ENCODE data around the gene ARL4D.
"Not testable (repeated sequence)": the region's sequence is repeated elsewhere in the genome, so short reads cannot be mapped to it uniquely, and the experiment has no call there.

ARL4D gene

GRCh38 chr17:43369986-43370385 is 28.8 kb upstream of the ARL4D start:
- no peak for DNase-seq (ENCODE audit: low read depth)

DNA sequence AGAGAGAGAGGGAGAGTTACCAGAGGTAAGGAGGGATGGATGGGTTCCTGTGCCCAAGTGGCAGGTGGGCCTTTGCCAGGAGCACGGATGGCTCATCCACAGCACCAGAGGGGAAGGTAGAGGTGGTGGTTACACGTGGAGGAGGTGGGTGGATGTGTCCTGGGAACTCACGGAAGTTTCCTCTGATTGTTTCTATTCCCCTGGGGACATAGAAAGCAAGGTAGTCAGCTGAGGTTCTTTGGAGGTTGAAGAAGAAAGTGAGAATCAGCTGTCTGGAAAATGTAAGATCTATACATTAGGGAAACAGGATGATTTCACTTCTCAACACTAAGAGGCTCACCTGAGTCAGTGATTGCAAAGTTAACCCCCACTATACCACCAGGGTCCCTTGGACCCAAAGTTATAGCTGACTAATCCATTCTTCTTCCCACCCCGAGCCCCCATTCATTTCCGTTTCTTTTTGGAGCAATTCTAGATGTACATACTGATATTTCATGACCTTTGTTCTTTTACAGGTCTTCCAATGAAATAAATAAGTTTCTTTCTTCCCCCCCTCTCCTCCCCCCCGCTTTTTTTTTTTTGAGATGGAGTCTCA is 27.5 kb upstream of the ARL4D start:
- no peak for DNase-seq (ENCODE audit: low read depth)

GRCh38 chr17:43372273-43372911 is 26.4 kb upstream of the ARL4D start:
- DNase-seq (ENCODE audit: low read depth), result no peak

GRCh38 chr17:43373356-43373755 is 25.4 kb upstream of the ARL4D start:
- no peak for DNase-seq (ENCODE audit: low read depth)

GRCh38 chr17:43375915-43376314 is 22.9 kb upstream of the ARL4D start:
- not testable (repeated sequence) for DNase-seq (ENCODE audit: low read depth)

- DNase-seq (ENCODE audit: low read depth), result no peak
Measured at GRCh38 chr17:43377056-43377810, 21.6 kb upstream of the ARL4D start.

DNA sequence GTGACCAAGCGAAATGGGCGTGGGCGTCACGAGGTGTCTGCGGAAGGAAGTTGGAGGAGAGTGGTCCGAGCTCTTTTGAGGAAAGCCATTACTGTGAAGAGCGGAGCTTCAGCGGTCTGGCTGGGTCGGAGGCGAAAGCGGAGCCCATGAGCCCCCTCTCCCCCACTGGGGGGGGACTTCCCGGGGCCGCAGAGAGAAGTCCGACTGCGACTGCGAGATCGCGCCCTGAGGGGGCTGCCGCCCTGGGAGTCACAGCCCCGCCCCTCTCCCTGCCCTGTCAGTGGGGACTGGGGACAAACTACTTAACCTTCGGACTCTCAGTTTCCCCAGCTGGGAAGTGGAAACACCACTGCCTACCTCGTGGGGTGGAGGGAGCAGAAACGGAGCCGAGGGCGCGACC is 20.0 kb upstream of the ARL4D start:
- no peak for DNase-seq (ENCODE audit: low read depth)

DNA sequence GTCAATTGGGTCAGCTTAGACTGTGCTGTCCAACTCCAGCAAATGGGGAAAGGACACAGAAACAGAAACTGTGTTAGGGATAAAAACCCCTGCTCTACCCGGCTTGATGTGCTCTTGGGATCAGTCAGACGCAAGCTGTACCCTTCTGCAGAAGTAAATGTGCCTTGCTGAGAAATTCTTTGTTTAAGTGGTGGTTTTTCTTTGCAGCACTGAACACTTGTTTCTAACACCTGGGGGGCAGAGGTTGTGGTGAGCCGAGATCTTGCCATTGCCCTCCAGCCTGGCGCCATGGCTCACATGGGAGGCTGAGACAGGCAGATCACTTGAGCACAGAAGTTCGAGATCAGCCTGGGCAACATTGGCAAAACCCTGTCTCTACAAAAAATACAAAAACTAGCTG is 18.5 kb upstream of the ARL4D start:
- no peak for DNase-seq (ENCODE audit: low read depth)

DNA sequence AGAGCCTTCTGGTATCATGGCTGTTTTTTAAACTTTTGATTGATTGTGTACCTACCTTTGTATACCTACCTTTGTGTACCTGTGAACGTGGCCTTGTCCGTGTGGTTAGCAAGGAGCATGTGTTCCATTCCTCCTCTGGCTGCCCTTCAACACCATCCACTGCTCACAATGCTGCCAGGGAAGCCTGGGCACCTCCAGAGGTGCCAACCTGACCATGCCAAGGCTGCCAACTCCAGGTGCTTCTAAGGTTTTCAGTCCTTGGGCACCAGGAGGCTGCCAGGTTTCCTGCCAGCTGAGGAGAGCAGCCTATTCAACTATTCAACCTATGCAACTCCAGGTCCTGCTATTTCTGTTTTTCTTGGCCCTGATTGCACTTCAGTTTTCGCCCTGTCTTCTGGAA is 17.6 kb upstream of the ARL4D start:
- no peak for DNase-seq (ENCODE audit: low read depth)

DNA sequence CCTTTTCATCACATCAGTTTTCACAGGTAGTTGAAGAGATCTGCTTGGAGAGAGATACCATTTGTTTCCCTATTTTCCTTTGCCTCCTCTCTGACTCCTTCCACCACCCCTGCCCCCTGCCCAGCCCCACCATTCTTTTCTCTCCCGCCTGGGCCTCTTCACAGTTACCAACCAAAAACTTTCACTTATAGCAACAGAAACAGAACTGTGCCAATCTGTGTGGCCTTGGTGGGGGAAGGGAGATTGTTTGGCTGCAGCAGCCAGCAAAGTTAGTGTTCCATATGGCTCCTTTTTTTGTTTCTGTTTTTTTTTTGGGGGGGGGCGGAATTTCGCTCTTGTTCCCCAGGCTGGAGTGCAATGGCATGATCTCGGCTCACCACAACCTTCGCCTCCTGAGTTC is 17.2 kb upstream of the ARL4D start:
- DNase-seq (ENCODE audit: low read depth), result no peak

GRCh38 chr17:43382776-43383175 is 16.0 kb upstream of the ARL4D start:
- no peak for DNase-seq (ENCODE audit: low read depth)

DNA sequence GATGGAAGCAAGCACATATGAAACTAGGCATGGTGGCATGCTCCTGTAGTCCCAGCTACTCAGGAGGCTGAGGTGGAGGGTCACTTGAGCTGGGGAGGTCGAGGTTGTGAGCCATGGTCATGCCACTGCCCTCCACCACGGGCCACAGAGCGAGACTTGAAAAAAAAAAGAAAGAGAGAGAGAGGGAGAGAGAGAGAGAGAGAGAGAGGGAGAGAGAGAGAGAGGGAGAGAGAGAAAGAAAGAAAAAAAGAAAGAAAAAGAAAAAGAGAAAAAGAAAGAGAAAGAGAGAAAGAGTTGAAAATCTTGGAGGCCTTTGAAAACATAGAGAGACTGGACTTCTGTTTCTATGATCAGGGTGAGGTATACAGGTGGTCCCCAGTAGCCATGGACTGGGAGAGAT is 15.4 kb upstream of the ARL4D start:
- DNase-seq (ENCODE audit: low read depth), result no peak

GRCh38 chr17:43383826-43384475 is 14.8 kb upstream of the ARL4D start:
- DNase-seq (ENCODE audit: low read depth), result no peak

DNA sequence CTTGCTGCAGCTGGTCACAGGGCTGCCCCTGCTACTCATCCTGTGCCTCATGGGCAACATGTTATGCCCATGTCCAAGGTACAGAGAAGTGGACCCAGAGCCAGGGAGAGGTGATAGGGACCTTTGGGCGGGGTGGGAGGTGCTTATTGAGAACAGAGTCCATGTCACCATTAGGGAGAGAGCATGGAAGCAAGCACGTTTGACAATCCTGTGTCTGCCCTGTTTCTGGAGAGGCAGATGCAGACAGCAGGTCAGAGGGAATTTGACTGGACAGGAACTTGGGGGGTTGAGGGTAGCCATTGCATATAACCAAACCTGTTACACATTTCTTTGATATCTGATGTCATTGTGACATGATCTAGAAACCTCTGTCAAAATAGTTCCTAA is 14.3 kb upstream of the ARL4D start:
- DNase-seq (ENCODE audit: low read depth), result no peak

DNA sequence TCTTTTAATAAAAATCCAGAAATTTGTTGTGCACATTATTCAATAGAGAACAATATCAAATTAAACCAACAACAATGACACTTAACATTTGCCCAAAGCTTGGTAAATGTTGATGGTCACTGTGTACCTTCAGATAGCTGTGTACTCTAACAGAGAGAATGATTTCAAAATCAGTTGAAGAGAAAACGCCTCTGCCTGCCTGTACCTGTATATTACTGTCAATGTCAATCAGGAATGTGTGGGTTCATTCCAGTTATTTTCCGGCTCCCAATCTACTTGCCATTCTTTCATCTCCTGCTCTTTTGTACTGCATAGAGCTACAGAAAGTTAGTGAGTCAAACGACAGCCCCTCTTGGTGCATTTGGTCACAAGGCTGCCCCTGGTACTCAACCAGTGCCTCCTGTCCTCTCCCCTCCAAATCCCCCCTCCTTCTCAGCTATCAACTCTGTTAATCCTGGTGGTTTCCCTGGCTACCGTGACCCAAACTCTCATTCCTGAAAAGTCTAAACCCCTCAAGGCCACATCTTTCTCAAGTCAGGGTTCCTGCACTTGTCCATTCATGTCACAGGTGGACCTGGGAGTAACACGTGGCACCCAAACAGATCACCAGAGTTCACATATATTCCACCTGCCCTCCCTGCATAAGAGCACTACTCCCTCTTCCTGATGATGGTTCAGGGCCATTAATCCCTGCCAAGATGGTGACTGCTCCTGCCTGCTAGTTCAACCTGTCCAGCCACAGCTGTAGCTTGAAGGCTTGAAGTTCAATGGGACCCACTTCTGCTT is 13.6 kb upstream of the ARL4D start:
- no peak for DNase-seq (ENCODE audit: low read depth)

GRCh38 chr17:43388359-43389045 is 10.3 kb upstream of the ARL4D start:
- DNase-seq (ENCODE audit: low read depth), result peak; percentile 79

DNA sequence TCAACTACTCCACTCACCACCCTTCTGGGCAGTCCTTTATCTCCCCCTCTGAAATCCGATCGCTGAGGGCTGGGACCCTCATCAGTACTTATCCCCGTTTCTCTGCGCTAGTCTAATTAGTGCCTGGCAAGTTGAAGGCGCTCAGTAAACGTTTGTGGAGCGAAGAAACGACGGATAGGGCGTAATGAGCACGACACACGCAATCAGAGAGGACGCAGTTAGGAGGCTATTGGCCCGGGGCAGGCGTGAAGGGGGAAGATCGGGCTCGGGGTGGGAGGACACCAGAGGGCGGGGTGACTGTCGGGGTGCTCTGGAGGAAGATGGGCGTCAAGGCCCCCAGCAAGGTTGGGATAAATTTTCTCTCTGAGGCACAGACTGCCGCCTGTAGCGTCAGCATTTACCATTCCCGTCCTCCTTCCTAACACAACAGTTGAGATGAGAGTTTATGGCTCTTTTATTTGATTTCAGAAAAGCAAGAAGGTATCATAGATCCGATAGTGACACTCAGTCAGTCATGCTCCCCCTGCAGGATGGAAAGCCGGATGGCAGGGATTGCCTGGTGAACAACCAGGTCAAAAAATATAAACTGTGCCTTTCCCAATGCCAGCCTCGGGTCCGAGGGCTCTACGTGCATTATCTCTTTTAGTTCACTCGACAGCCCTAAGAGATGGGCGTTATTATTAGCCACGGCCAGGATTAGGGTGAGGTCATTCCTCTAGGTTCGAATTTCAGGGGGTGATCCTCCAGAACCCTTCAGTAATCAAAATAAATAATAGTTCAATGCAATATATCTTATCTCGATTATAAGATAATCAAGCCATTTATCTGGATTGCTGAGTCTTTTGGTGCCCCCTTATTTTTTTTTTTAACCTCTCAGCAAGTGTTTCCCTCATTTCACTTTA is 9.5 kb upstream of the ARL4D start:
- peak; percentile 61 for DNase-seq (ENCODE audit: low read depth)

DNA sequence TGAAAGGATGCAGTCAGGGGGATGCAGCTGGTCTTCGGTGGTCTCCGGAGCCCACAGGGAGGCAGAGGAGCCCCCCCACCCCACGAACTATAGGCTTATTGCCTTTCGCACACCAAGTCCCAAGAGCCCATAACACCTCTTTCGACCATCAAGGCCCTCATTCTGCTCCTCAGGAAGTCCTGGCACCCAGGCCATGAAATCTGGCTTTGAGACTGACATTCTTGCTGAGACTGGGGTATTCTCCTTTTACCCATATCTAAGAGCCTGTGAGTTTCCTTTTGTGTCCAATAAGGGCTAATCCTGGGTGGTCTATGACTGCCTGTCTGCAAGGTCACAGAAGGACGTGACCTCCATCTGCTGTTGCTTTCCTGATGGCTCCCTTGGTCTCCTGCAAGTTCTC is 6.4 kb upstream of the ARL4D start:
- DNase-seq (ENCODE audit: low read depth), result no peak

- DNase-seq (ENCODE audit: low read depth), result no peak
Measured at GRCh38 chr17:43393944-43394482, 4.8 kb upstream of the ARL4D start.

GRCh38 chr17:43394696-43395095 is 4.1 kb upstream of the ARL4D start:
- DNase-seq (ENCODE audit: low read depth), result not testable (repeated sequence)

Data from GM04503 (cell line).